Measurements from ENCODE around the gene ITPRIPL2.

DNA sequence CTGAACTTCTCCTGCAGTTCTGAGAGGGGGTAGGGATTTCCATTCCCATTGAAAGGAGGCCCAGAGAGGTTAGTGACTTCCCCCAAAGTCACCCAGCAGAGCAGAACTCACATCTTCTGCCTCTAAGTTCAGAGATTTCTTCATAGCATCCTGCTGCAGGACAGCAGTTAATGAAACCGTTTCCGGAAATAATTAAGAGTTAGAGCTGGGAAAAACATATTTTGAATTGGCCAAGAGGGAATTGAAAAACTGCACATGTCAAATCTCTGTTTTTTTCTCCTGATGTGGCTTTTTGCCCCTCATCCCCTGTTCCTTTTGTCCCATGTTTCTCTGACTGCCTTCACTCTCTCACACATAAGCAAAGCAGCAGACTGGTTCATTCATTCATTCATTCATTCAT, 26.6 kb downstream of the ITPRIPL2 start:
- no peak for TF ChIP-seq CTCF (IDR thresholded peaks at IDR 0.05)
- no peak for TF ChIP-seq POLR2A (IDR thresholded peaks at IDR 0.05)

Data from testis (tissue), 2 donors.